HCT116 (cell line): Measurements from ENCODE around the gene ACACB. TPM values are rescaled to one million over a fixed set of nuclear protein-coding genes. Genes with fewer than 3 reads are reported as not detected.

Source experiments
- ATAC-seq: fragments of 200-7000 bp; cut with Tn5 transposase; 2 replicates; pipeline ENCODE4 v1.9.1; 2020; ENCODE audit warnings: mild to moderate bottlenecking, moderate library complexity
- BruUV-seq: library from RNA; stranded (reverse); fragments of 400-500 nt; replicated peaks from 2 replicates; lab custom pipeline; 2021; lab: Mats Ljungman, UMichigan
- CTCF ChIA-PET: fragments of 300-600 bp; sonication (Branson Sonifier 250); formaldehyde crosslinking; loops from one replicate; lab custom pipeline; 2021; ENCODE audit warnings: antibody characterized with exemption; lab: Charles Lee
- POLR2A ChIA-PET: fragments of 300-600, 350-600 bp; sonication (Branson Sonifier 250); formaldehyde crosslinking; loops from one replicate; lab custom pipeline; 2021; ENCODE audit warnings: antibody characterized with exemption; lab: Charles Lee
- RAD21 ChIA-PET, 2 experiments: fragments of 300-600 bp; sonication (Branson Sonifier 250); formaldehyde crosslinking; loops; one replicate each; lab custom pipeline; 2023; ENCODE audit warnings: low total read pairs in 2 of 2; ENCODE audit not compliant: uncharacterized antibody in 2 of 2, unreplicated experiment in 2 of 2, low non-redundant PET in 1 of 2; lab: Charles Lee
- DNase-seq: peaks from one replicate; pipeline ENCODE4 v3.0.0-alpha.2; 2010; ENCODE audit warnings: low read depth, low spot score
- H2AFZ ChIP-seq: fragments of 200-600 bp; shearing (Covaris generic), sonication (generic); 2 replicates; pipeline ENCODE4 v1.6.1; 2017; ENCODE audit warnings: low read depth, mixed run types, mixed read lengths, antibody characterized with exemption, low read length; ENCODE audit not compliant: poor library complexity, severe bottlenecking
- H3K27ac ChIP-seq: 2 replicates; pipeline ENCODE4 v1.5.1; 2012; ENCODE audit warnings: low read depth, low read length
- H3K27me3 ChIP-seq: fragments of 200-600 bp; sonication (generic); 2 replicates; pipeline ENCODE4 v1.6.1; 2016; ENCODE audit warnings: mixed run types, low read length, mixed read lengths; ENCODE audit not compliant: insufficient read depth
- H3K36me3 ChIP-seq, 2 experiments: fragments of 200-500 bp in 1 of 2; fragments of 200-600 bp in 1 of 2; sonication (Bioruptor generic) in 1 of 2; sonication (generic) in 1 of 2; 2 replicates each; pipeline versions ENCODE4 v1.5.1 to v1.6.1; 2014 to 2016; ENCODE audit warnings: low read length in 2 of 2, inconsistent platforms in 1 of 2, mixed read lengths in 1 of 2, mixed run types in 1 of 2; ENCODE audit not compliant: insufficient read depth in 2 of 2, control insufficient read depth in 1 of 2
- H3K4me1 ChIP-seq, 2 experiments: fragments of 200-600 bp in 1 of 2; sonication (generic) in 1 of 2; 2 replicates each; pipeline versions ENCODE4 v1.5.1 to v1.6.1; 2012 to 2017; ENCODE audit warnings: low read length in 2 of 2, inconsistent platforms in 1 of 2, mild to moderate bottlenecking in 1 of 2, mixed read lengths in 1 of 2, mixed run types in 1 of 2, moderate library complexity in 1 of 2; ENCODE audit not compliant: insufficient read depth in 2 of 2, control insufficient read depth in 1 of 2
- H3K4me2 ChIP-seq: fragments of 200-600 bp; sonication (generic); 2 replicates; pipeline ENCODE4 v1.6.1; 2017; ENCODE audit warnings: mixed run types, low read length, mixed read lengths
- H3K4me3 ChIP-seq, 2 experiments: fragments of 200-600 bp in 1 of 2; sonication (generic) in 1 of 2; replicated peaks in 1 of 2; 2 replicates each; pipeline ENCODE4 v1.5.1; 2011 to 2016; ENCODE audit warnings: low read length in 2 of 2, control low read depth in 1 of 2, low read depth in 1 of 2, mild to moderate bottlenecking in 1 of 2, mixed read lengths in 1 of 2, mixed run types in 1 of 2
- H3K79me2 ChIP-seq: fragments of 200-600 bp; sonication (generic); 2 replicates; pipeline ENCODE4 v1.6.1; 2017; ENCODE audit warnings: mild to moderate bottlenecking, mixed run types, low read length, moderate library complexity, mixed read lengths; ENCODE audit not compliant: insufficient read depth
- H3K9ac ChIP-seq: fragments of 200-600 bp; sonication (generic); 2 replicates; pipeline ENCODE4 v1.6.1; 2016; ENCODE audit warnings: low read length, mixed read lengths
- H3K9me2 ChIP-seq: fragments of 200-600 bp; sonication (generic), shearing (Covaris generic); 2 replicates; pipeline ENCODE4 v1.6.1; 2017; ENCODE audit warnings: mixed run types, mild to moderate bottlenecking, moderate library complexity; ENCODE audit not compliant: insufficient read depth
- H3K9me3 ChIP-seq, 2 experiments: fragments of 200-500 bp in 1 of 2; fragments of 200-600 bp in 1 of 2; sonication (Bioruptor generic) in 1 of 2; sonication (generic) in 1 of 2; 2 replicates each; pipeline ENCODE4 v1.6.1; 2014 to 2017; ENCODE audit warnings: low read length in 2 of 2, mixed read lengths in 2 of 2, inconsistent platforms in 1 of 2, low read depth in 1 of 2, mild to moderate bottlenecking in 1 of 2, mixed run types in 1 of 2, moderate library complexity in 1 of 2; ENCODE audit not compliant: control insufficient read depth in 1 of 2, insufficient read depth in 1 of 2
- H4K20me1 ChIP-seq: fragments of 200-600 bp; sonication (generic), shearing (Covaris generic); 2 replicates; pipeline ENCODE4 v1.6.1; 2017; ENCODE audit warnings: mixed run types, mild to moderate bottlenecking, moderate library complexity; ENCODE audit not compliant: insufficient read depth
- CBX3 ChIP-seq: IDR thresholded peaks from 2 replicates; pipeline ENCODE4 v1.6.1; 2012; ENCODE audit warnings: low read depth
- CEBPB ChIP-seq: IDR thresholded peaks from 2 replicates; pipeline ENCODE4 v1.6.1; 2012; ENCODE audit warnings: low read depth
- EGR1 ChIP-seq: IDR thresholded peaks from 2 replicates; pipeline ENCODE4 v1.6.1; 2012; ENCODE audit warnings: low read depth
- EZH2 ChIP-seq: fragments of 200-600 bp; sonication (generic); IDR thresholded peaks from 2 replicates; pipeline ENCODE4 v1.6.1; 2017; ENCODE audit warnings: antibody characterized with exemption, mixed run types
- EZH2phosphoT487 ChIP-seq: fragments of 200-600 bp; IDR thresholded peaks from 2 replicates; pipeline ENCODE4 v1.6.1; 2018; ENCODE audit warnings: antibody characterized with exemption, borderline replicate concordance
- FOSL1 ChIP-seq: IDR thresholded peaks from 2 replicates; pipeline ENCODE4 v1.6.1; 2012; ENCODE audit warnings: low read depth
- JUND ChIP-seq: IDR thresholded peaks from 2 replicates; pipeline ENCODE4 v1.6.1; 2012
- MAX ChIP-seq: IDR thresholded peaks from 2 replicates; pipeline ENCODE4 v1.6.1; 2012
- POLR2A ChIP-seq: IDR thresholded peaks from 2 replicates; pipeline ENCODE4 v1.7.0; 2011; ENCODE audit warnings: borderline replicate concordance; ENCODE audit not compliant: insufficient read depth, insufficient read length; ENCODE audit errors: extremely low read depth
- POLR2AphosphoS5 ChIP-seq: IDR thresholded peaks from 2 replicates; pipeline ENCODE4 v1.6.1; 2011; ENCODE audit warnings: mild to moderate bottlenecking, low read depth, low read length, moderate library complexity
- RAD21 ChIP-seq: IDR thresholded peaks from 2 replicates; pipeline ENCODE4 v1.6.1; 2012; ENCODE audit warnings: low read depth, mild to moderate bottlenecking
- SIN3A ChIP-seq: IDR thresholded peaks from 2 replicates; pipeline ENCODE4 v1.6.1; 2012; ENCODE audit warnings: low read depth
- SP1 ChIP-seq: IDR thresholded peaks from 2 replicates; pipeline ENCODE4 v1.6.1; 2012; ENCODE audit warnings: low read depth
- SRF ChIP-seq: IDR thresholded peaks from 2 replicates; pipeline ENCODE4 v1.6.1; 2012; ENCODE audit warnings: low read depth
- TCF7L2 ChIP-seq: IDR thresholded peaks from 2 replicates; pipeline ENCODE4 v1.7.0; 2011; ENCODE audit warnings: borderline replicate concordance, inconsistent platforms; ENCODE audit not compliant: insufficient read depth, insufficient read length; ENCODE audit errors: extremely low read depth
- YY1 ChIP-seq: IDR thresholded peaks from 2 replicates; pipeline ENCODE4 v1.6.1; 2011; ENCODE audit warnings: low read length, low read depth, moderate library complexity, mild to moderate bottlenecking; ENCODE audit not compliant: insufficient replicate concordance; ENCODE audit errors: extremely low read depth
- ZBTB33 ChIP-seq: IDR thresholded peaks from 2 replicates; pipeline ENCODE4 v1.6.1; 2011; ENCODE audit warnings: mild to moderate bottlenecking, low read length, moderate library complexity; ENCODE audit not compliant: insufficient replicate concordance; ENCODE audit errors: extremely low read depth
- ZFX ChIP-seq: fragments of 450-650 bp; IDR thresholded peaks from 2 replicates; pipeline ENCODE4 v1.6.1; 2017
- intact Hi-C: fragments of 100-400 bp; cut with micrococcal nuclease; formaldehyde crosslinking; loops from 2 replicates; pipeline ENCODE4 v1.10.0; 2022
- total RNA-seq: library from RNA; stranded (reverse); gene quantifications from one replicate; pipeline ENCODE4 v1.2.1, GENCODE V29; 2021; ENCODE audit not compliant: unreplicated experiment
- TF ChIP-seq, protein P1 (sequence below), 3 experiments: fragments of 200-600 bp in 1 of 3; sonication (generic) in 1 of 3; IDR thresholded peaks in 2 of 3; conservative IDR thresholded peaks in 1 of 3; 2 replicates each; pipeline ENCODE4 v1.5.1; 2012 to 2017; ENCODE audit warnings: low read depth in 2 of 3, low read length in 2 of 3, antibody characterized with exemption in 1 of 3, borderline replicate concordance in 1 of 3, control low read depth in 1 of 3, mild to moderate bottlenecking in 1 of 3, mixed read lengths in 1 of 3, mixed run types in 1 of 3, moderate library complexity in 1 of 3; ENCODE audit not compliant: insufficient read depth in 1 of 3

Gene ACACB
- total RNA-seq, 1 experiment from 2014 or later = 11.1 TPM

- Histone ChIP-seq H3K27ac (no peak overlapping the region), H3K9ac (no peak overlapping the region), H4K20me1 (no peaks in the 10 kb centered on the region), H3K9me2 (no peaks in the 10 kb centered on the region), H3K4me1 (no peaks in the 10 kb centered on the region), H2AFZ (no peak overlapping the region), H3K9me3 (no peaks in the 10 kb centered on the region), H3K79me2 (no peaks in the 10 kb centered on the region), H3K4me3 (no peak overlapping the region), H3K4me2 (no peak overlapping the region), H3K36me3 (no peaks in the 10 kb centered on the region), H3K27me3 (no peaks in the 10 kb centered on the region)
- intact Hi-C loops = no loop called here
- ChIA-PET CTCF (no interaction called here), RAD21 (interaction anchor here in 1 of 2 experiments (0.6 kb wide), 1 partner anchor 252 kb away, joined by 3 read pairs; no protein-coding TSS in a partner anchor), POLR2A (no interaction called here)
- TF ChIP-seq RAD21 (no peak), JUND (no peak), ZFX (no peak), CBX3 (no peak), POLR2AphosphoS5 (no peak), FOSL1 (no peak), YY1 (no peak), CEBPB (no peak), TCF7L2 (no peak), EZH2 (no peak), POLR2A (no peak), SP1 (no peak), SRF (no peak), EZH2phosphoT487 (no peak), EGR1 (no peak), ZBTB33 (no peak), MAX (no peak), SIN3A (no peak)
- TF ChIP-seq, protein P1, sequence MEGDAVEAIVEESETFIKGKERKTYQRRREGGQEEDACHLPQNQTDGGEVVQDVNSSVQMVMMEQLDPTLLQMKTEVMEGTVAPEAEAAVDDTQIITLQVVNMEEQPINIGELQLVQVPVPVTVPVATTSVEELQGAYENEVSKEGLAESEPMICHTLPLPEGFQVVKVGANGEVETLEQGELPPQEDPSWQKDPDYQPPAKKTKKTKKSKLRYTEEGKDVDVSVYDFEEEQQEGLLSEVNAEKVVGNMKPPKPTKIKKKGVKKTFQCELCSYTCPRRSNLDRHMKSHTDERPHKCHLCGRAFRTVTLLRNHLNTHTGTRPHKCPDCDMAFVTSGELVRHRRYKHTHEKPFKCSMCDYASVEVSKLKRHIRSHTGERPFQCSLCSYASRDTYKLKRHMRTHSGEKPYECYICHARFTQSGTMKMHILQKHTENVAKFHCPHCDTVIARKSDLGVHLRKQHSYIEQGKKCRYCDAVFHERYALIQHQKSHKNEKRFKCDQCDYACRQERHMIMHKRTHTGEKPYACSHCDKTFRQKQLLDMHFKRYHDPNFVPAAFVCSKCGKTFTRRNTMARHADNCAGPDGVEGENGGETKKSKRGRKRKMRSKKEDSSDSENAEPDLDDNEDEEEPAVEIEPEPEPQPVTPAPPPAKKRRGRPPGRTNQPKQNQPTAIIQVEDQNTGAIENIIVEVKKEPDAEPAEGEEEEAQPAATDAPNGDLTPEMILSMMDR (IDR thresholded peaks at IDR 0.05 in 2 of 3, conservative IDR thresholded peaks at IDR 0.05 in 1 of 3; ENCODE audit: borderline replicate concordance in 1 of 3, insufficient read depth in 1 of 3, low read depth in 2 of 3, low read length in 2 of 3) = no peak
- ATAC-seq = no peak
- DNase-seq = no peak
- no TSS peak for BruUV-seq
Measured at GRCh38 chr12:109230193-109230592, 113.8 kb downstream of the ACACB start.
